GM21526 (cell line): ENCODE results near the gene ING1.
"Not testable (repeated sequence)": the region's sequence is repeated elsewhere in the genome, so short reads cannot be mapped to it uniquely, and the experiment has no call there.

ENCODE experiments used
- ATAC-seq: cut with Tn5 transposase; IDR thresholded peaks from one replicate; pipeline ENCODE4 v1.9.1; 2021; ENCODE audit warnings: moderate library complexity; ENCODE audit not compliant: unreplicated experiment, low FRiP score

The ING1 gene, protein sequence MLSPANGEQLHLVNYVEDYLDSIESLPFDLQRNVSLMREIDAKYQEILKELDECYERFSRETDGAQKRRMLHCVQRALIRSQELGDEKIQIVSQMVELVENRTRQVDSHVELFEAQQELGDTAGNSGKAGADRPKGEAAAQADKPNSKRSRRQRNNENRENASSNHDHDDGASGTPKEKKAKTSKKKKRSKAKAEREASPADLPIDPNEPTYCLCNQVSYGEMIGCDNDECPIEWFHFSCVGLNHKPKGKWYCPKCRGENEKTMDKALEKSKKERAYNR

DNA sequence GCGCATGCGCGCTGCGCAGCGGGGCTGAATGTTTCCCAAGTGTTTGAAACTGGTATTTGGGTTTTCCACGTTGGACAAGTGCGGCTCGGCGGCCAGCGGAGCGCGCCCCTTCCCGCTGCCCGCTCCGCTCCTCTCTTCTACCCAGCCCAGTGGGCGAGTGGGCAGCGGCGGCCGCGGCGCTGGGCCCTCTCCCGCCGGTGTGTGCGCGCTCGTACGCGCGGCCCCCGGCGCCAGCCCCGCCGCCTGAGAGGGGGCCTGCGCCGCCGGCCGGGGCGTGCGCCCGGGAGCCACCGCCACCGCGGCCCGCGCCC, at the start of gene ING1:
TSS of gene ING1 (plus strand) at position 59 of the 311 bp plus-strand sequence. CDS start 450 bp downstream, outside the sequence.
- no peak for ATAC-seq

DNA sequence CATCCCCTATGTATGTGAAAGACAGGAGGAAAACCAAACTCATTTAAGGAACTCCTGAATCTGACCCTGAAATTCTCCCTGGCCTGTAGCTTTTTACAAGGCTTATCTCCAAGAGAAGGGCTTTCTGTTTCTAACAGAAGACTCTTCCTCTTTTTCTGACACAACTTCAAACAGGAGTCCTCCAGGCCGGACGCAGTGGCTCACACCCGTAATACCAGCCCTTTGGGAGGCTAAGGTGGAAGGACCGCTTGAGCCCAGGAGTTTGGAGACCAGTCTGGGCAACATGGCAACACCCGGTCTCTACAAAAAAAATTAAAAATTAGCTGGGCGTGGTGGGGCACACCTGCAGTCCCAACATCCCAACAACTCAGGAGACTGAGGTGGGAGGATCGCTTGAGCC, 49.5 kb upstream of the ING1 start:
- ATAC-seq = no peak

DNA sequence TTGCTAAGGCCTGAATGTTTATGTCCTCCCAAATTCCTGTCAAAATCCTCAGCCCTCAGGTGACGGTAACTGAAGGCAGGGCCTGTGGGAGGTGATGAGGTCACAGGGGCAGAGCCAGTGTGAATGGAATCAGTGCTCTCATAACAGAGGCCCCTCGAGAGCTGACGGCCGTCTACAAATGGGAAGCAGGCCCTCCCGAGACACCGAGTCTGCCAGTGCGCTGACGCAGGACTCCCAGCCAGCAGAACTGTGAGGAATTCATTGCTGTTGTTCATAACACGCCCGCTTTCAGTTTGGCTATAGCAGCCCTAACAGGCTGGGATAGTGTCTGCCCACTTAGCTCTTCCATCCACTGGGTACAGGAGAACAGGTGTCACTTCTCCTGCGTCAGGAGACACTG, 48.8 kb upstream of the ING1 start:
- no peak for ATAC-seq

DNA sequence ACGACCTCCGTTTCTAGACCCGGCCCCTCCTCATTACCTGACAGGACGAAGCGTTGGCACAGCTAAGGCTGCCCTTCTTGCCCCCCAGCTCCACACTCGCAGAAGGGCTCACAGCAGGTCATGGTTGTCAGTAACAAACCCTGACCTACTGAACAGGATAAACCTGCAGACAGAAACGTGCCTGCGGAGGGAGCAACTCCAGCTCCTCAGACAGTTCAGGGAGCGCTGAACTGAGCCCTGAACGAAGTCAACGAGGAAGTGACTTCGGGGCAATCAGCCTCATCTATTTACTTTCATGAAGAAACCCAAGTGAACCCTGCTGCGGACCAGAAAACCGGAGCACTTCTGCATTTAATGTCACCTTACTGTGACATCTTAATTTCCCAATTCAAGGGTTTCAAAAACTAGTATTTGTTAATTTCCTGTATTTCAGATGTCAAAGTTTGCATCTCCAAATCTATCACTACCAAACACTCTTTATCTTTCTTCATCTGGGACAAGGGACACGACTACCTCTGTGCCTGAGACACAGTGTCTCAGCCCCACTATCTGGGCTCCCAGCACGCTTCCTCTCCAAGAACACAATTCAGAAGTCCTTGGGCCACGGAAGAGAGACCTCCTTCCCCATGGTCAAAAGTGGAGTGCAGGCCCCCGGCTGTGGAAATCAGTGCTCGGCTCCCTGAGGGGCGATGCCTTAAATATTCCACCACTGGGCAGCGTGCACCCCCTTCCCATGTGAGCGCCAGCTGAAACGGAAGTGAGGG, 47.8 kb upstream of the ING1 start:
- no peak for ATAC-seq

DNA sequence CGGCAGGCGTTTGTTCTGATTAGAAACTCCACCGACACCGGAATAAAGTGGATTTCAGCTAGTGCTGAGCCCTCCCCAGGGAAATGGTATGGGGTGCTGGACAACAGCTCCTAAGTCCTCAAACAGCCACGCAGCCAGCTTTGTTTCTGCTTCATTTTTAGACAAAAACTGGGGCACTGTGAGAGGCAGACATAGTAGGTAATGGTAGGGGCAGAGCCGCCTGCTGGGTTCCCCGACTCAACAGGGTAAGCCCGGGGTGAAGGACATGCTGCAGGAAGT, 47.3 kb upstream of the ING1 start:
- no peak for ATAC-seq

DNA sequence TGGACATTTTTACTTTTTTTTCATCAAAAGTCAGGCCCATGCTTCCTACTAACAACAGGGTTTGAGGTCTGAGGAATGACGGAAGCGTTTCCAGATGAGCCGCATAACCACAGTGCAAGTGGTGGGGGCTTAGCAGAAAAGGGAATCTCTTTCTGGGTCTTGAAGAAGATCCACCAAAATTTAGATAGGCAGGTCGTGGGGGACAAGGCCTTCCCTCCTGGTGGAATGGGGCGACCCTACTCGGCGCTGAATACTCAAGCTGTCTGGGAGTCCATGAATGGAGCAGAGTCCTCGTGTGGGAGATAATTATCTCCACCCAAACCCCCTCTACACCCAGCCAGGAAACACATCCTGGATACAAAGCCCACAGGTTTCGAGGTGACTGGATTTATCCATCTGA, 44.5 kb upstream of the ING1 start:
- ATAC-seq = no peak

DNA sequence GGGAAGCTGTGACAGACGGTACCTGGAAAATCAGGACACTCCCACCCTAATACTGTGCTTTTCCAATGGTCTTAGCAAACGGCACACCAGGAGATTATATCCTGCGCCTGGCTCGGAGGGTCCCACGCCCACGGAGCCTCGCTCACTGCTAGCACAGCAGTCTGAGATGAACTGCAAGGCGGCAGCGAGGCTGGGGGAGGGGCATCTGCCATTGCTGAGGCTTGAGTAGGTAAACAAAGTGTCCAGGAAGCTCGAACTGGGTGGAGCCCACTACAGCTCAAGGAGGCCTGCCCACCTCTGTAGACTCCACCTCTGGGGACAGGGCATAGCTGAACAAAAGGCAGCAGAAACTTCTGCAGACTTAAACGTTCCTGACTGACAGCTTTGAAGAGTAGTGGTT, 43.7 kb upstream of the ING1 start:
- not testable (repeated sequence) for ATAC-seq

DNA sequence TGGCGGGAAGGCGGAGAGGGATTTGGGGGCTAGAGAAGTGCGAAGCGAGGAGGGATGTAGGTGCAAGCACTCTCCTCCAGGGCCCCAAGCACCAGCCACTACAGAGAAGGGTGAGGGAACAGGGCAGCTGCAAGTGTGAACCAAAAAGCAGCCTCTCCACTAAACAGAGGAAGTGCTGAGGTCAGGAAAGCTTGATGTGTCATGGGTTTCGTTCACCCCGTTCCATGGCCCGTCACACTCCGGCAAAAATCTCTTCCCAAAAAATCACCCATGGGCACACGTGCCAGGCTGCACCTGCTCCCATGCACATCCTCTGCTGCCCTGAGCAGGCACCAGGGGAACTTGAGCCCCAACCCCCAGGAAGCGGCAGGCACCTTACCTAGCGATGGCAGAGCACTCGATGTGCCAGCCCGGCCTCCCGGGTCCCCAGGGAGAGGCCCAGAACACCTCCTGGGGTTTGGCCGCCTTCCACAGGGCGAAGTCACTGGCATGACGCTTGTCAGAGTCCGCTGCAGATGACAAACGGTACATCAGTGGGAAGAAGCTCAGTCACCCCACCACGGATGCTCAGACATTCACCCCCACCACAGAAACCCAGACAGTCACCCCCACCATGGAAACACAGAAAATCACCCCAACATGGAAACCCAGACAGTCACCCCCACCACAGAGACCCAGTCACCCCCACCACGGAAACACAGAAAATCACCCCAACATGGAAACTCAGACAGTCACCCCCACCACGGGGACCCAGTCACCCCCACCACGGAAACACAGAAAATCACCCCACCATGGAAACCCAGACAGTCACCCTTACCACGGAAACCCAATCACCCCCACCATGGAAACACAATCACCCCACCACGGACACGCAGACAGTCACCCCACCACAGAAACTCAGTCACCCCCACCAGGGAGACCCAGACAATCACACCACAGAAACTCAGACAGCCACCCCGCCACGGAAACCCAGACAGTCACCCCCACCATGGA, 36.6 kb upstream of the ING1 start:
- peak; percentile 81 for ATAC-seq

DNA sequence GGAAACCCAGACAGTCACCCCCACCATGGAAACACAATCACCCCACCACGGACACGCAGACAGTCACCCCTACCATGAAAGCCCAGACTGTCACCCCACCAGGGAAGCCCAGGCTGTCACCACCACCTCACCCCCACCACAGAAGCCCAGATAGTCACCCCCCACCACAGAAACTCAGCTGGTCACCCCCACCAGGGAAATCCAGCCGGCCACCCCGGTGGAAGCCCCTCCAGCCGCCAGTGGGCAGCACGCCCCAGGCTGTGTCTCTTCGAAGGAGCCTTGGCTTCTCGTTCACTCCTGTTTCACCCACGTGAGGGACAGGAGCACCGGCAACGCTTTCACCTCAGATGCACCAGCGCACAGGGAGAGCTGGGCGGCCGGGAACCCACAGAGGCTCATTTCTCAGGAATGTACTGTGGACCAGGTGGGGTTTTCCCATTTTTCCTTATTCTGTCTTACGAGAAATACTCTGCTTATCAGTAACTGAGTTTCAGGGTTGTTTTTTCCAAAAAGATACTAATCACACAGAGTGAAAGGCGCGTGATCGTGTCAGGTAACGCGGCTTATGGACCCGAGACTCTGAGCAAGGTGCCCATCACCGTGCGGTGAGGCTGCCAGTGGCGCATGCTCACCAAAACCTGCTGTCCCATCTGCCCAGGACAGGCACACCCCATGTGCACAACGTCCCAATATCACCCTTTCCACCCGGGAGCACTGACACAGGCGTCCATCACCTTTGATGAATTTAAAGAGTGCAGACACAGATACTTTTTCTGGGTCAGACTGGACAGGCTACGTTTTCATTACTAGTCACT, 35.6 kb upstream of the ING1 start:
- no peak for ATAC-seq

DNA sequence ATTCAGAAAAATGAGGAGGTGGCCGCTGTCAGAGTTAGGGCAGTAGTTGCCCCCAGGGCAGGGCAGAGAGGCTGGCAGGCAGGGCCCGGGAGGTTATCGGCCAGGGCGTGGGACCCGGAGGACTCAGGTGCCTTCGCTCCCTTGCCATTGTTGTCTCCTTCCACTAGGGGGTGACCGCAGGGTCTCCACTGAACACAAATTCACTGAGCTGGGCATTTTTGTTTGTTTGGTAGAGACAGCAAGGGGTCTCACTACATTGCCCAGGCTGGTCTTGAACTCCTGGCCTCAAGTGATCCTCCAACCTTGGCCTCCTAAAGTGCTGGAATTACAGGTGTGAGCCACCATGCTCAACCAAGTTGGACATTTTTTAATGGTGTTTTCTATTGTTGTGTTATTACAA, 32.6 kb upstream of the ING1 start:
- ATAC-seq = no peak

DNA sequence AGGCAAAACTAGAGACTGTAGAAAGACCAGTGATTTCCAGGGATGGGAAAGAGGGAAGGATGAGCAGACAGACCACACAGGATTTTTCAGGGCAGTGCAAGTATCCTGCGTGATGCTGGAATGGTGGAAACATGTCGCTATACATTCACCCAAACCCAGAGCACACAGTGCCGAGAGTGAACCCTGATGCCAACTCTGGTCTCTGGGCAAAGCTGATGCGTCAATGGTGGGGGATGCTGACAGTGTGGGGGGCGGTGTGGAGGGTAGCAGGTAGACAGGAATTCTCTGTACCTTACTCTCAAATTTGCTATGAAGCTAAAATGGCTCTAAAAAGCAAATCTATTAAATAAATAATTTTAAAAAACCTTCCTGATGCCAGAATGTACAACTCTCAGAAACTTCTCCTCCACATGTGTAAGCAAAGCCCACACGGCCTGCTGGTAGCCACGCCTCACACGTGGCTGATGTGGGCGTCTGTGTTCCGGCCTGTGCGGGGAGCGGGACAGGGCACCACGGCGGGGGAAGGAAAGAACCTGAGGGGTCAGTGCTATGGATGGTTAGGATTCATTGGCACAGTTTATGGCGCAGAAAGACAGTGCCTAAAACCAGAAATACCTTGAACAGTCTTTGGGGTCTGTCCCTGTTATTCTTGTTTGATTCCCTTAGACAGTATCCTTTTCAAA, 31.5 kb upstream of the ING1 start:
- ATAC-seq = no peak

DNA sequence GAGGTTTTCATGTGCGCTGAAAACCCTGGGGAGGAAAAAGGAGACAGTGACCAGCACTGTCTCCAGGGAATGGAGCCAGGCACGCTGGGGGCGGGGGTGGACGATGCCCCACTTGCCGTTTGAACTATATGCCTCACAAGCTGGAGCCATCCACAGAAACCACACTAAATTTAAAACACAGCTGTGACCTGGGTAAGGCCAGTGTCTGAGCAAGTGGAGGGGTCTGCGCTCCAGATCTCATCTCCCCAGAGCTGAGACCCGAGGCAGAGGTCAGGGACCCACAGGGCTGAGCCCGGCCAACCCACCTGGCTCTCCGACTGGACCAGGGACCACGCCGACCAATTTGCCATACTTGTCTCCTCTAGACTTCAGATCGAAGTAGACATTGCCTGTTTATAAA, 30.8 kb upstream of the ING1 start:
- no peak for ATAC-seq

DNA sequence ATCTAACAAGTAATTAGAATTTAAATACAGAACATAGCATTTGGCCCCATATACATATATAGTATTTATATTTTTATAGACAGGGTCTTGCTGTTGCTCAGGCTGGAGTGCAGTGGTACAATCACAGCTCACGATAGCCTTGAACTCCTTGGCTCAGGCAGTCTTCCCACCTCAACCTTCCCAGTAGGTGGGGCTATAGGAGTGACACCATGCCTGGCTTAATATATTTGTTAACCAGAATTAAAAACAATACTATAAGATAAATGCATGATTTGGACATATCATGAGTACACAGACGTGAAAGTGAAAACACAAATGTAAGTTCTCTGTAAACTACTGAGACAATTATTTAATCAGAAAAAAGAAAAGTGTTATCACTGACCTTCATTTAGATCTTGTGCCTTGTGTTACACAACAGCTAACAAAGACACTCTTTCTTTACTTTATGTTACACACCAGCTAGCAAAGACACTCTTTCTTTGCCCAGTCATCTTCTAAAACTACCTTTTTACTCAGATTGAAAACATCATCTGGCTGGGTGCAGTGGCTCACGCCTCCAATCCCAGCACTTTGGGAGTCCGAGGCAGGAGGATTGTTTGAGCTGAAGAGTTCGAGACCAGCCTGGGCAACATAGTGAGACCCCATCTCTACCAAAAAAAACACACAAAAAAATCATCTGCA, 30.2 kb upstream of the ING1 start:
- no peak for ATAC-seq

DNA sequence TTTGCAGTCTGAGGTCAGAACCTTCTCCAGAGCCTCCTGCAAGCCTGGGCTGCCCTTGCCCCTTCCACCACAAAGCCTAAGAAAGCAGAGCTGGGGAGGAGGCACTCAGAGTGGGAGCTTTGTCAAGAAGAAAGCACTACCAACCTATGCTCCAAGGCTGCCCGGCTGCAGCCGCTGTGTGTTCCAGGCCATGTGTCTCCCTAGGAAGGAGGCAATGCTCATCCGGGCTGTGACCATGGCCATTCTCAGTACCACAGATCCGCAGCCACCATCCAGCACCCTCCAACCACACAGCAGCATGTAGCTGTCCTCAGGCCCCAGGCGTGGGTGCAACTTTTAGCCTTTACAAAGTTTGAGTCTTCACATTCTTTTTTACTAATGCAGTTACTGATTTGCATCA, 29.6 kb upstream of the ING1 start:
- ATAC-seq = no peak

DNA sequence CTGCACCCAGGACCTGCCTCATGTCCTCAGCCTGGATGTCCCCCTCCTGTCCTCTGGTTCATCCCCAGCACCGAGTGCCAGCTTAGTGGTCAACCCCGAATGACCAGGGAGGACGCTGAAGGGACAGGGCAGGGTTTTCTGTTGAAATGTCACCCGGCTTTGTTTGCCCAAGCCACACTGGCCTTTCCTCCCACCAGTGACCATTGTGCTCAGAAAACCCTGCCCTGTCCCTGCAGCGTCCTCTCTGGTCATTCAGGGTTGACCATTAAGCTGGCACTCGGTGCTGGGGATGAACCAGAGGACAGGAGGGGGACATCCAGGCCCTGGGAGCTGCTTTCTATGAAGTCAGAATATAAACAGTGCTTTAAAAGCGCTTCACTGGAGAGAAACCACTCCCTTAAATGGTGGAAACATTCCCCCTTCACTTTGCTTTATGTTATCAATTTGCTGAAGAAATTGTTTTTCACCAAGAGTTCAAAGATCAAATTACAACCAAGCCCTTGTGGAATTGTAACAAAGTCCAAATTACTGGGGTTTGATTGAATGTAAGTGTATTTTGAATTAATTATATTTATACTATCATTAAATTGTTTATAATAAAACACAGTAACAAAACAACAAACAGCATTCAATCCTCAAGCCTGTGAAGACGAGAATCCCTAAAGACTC, 29.0 kb upstream of the ING1 start:
- ATAC-seq = no peak

DNA sequence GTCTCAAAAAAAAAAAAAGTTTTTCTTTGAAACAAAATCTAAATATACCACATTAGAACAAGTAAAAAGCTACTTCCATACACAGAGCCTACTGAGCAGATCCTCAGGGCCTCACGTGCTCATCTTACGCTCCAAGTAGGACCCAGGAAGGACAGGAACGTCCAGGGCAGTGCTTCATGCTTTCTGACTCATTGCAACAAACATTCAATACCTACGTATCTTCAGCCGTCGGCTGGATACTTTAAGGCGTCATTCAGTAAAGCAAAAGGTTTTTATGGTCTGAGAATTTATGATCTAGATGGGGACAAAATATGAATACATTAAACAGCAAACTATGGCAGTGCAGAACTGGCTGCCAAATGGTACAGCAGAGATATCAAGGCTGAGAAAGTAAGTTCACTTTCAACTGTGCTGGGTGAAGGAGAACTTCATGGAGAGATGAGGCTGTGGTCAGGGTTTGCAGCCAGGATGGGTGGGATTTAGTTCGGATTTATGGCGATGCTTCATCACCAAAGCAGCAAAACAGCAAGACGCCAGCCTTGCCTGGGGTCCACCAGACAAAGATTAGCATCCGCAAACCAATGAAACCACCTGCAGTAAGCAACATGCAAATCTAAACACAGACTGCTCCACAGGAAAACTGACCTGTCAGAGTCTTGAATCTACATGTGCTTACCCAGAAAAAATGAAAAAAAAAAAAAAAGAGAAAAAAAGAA, 28.0 kb upstream of the ING1 start:
- ATAC-seq = no peak

DNA sequence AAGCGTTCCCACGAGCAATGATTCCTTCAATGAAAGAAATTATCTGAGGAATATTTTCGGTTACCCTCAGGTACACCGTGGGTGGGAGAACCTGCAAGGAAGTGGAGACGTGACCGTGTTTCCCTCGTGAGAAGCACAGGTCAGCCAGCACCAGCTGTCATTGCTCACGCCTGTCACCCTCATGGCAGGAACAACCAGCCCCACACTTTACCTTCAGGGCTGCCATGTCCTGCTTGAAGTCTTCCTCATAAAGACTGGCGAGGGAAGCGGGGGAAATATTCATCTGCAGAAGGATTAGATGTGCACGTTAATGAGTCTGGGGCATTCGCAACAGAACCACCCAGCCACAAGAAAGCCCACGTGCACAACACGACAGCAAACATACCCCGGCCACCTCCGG, 25.8 kb upstream of the ING1 start:
- no peak for ATAC-seq

DNA sequence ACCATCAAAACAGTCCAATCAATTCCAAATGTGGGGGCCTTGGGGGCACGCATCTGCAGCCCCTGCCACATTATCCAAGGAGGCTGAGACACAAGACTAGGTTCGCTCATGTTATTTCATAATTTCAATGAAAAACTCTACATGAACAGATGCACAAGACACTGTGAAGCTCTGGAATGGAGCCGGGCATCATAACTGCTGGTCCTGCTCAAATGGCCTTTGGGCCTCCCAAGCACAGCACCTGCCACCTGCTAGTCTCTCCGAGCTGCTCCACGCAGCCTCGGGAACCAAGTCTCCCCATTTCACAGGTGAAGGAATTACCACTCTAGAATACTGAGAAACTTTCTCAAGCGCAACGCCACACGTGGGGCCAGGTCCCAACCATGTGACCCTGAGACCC, 24.5 kb upstream of the ING1 start:
- no peak for ATAC-seq
